OCI-LY7 (cell line): ENCODE results near the gene SNAPC2. TPM values are rescaled to one million over a fixed set of nuclear protein-coding genes. Genes with fewer than 3 reads are reported as not detected.
A peak's percentile ranks its signal among the peaks of the same experiment; 100 is the strongest.

Source experiments
- BruUV-seq: library from RNA; stranded (reverse); fragments of 400-500 nt; replicated peaks from 2 replicates; lab custom pipeline; 2021; lab: Mats Ljungman, UMichigan
- CTCF ChIA-PET: fragments of 300-600 bp; sonication (Branson Sonifier 250); formaldehyde crosslinking; loops from one replicate; lab custom pipeline; 2022; ENCODE audit warnings: antibody characterized with exemption; ENCODE audit not compliant: unreplicated experiment; lab: Charles Lee
- POLR2A ChIA-PET: fragments of 300-600 bp; sonication (Branson Sonifier 250); formaldehyde crosslinking; loops from one replicate; lab custom pipeline; 2022; ENCODE audit warnings: antibody characterized with exemption; lab: Charles Lee
- DNase-seq: peaks from one replicate; pipeline ENCODE4 v3.0.0-alpha.2; 2015; ENCODE audit warnings: low spot score
- H2AFZ ChIP-seq: fragments of 200-600 bp; sonication (generic), shearing (Covaris generic); 2 replicates; pipeline ENCODE4 v1.6.1; 2014; ENCODE audit warnings: mild to moderate bottlenecking, antibody characterized with exemption, low read length, moderate library complexity
- H3K27ac ChIP-seq: fragments of 200-600 bp; sonication (generic); 2 replicates; pipeline ENCODE4 v1.5.1; 2014; ENCODE audit warnings: mixed run types, low read depth, mild to moderate bottlenecking, moderate library complexity, low read length, inconsistent platforms; ENCODE audit not compliant: poor library complexity, severe bottlenecking
- H3K36me3 ChIP-seq: fragments of 200-600 bp; sonication (generic); 2 replicates; pipeline ENCODE4 v1.6.1; 2014; ENCODE audit warnings: mild to moderate bottlenecking, antibody characterized with exemption, low read length, moderate library complexity, mixed read lengths; ENCODE audit not compliant: insufficient read depth
- H3K4me1 ChIP-seq: fragments of 200-600 bp; sonication (generic); 2 replicates; pipeline ENCODE4 v1.5.1; 2014; ENCODE audit warnings: mild to moderate bottlenecking, low read length; ENCODE audit not compliant: insufficient read depth, poor library complexity, severe bottlenecking
- H3K4me2 ChIP-seq: fragments of 200-600 bp; sonication (generic); 2 replicates; pipeline ENCODE4 v1.6.1; 2014; ENCODE audit warnings: mild to moderate bottlenecking, low read length
- H3K4me3 ChIP-seq: fragments of 200-600 bp; sonication (generic); 2 replicates; pipeline ENCODE4 v1.5.1; 2014; ENCODE audit warnings: mild to moderate bottlenecking, low read depth, low read length; ENCODE audit not compliant: poor library complexity, severe bottlenecking
- H3K79me2 ChIP-seq: fragments of 200-600 bp; sonication (generic); 2 replicates; pipeline ENCODE4 v1.6.1; 2016; ENCODE audit warnings: low read depth, mild to moderate bottlenecking, low read length, moderate library complexity, mixed read lengths; ENCODE audit not compliant: insufficient read depth
- H3K9me2 ChIP-seq: fragments of 200-600 bp; sonication (generic); 2 replicates; pipeline ENCODE4 v1.6.1; 2016; ENCODE audit warnings: mild to moderate bottlenecking, low read length, mixed read lengths; ENCODE audit not compliant: insufficient read depth
- H3K9me3 ChIP-seq: fragments of 200-600 bp; sonication (generic); 2 replicates; pipeline ENCODE4 v1.6.1; 2014; ENCODE audit warnings: mild to moderate bottlenecking, mixed run types, low read length, mixed read lengths
- H4K20me1 ChIP-seq: fragments of 200-600 bp; sonication (generic); 2 replicates; pipeline ENCODE4 v1.6.1; 2014; ENCODE audit warnings: mild to moderate bottlenecking, antibody characterized with exemption, low read length, moderate library complexity, mixed read lengths; ENCODE audit not compliant: insufficient read depth
- EZH2phosphoT487 ChIP-seq: fragments of 200-600 bp; sonication (generic); IDR thresholded peaks from 2 replicates; pipeline ENCODE4 v1.6.1; 2018; ENCODE audit warnings: low read depth, borderline replicate concordance, mild to moderate bottlenecking, mixed run types, antibody characterized with exemption, low read length, moderate library complexity, mixed read lengths
- intact Hi-C: fragments of 100-400 bp; cut with micrococcal nuclease; formaldehyde crosslinking; loops from one replicate; pipeline ENCODE4 v1.10.0; 2022; ENCODE audit not compliant: unreplicated experiment
- total RNA-seq, 2 experiments: library from RNA; depleted of rRNA in 1 of 2; stranded (reverse); fragments of >200 nt in 1 of 2; shearing (Covaris generic) in 1 of 2; gene quantifications; 2 replicates each; pipeline ENCODE4 v1.2.3, GENCODE V29; 2014 to 2022
- TF ChIP-seq, protein P1 (sequence below): fragments of 200-600 bp; sonication (generic); conservative IDR thresholded peaks from 2 replicates; pipeline ENCODE4 v1.5.1; 2014; ENCODE audit warnings: mild to moderate bottlenecking, antibody characterized with exemption, low read length, moderate library complexity, mixed read lengths

Gene SNAPC2
- total RNA-seq, 2 experiments from 2014 or later, result 4.9 to 8.2 TPM

DNA sequence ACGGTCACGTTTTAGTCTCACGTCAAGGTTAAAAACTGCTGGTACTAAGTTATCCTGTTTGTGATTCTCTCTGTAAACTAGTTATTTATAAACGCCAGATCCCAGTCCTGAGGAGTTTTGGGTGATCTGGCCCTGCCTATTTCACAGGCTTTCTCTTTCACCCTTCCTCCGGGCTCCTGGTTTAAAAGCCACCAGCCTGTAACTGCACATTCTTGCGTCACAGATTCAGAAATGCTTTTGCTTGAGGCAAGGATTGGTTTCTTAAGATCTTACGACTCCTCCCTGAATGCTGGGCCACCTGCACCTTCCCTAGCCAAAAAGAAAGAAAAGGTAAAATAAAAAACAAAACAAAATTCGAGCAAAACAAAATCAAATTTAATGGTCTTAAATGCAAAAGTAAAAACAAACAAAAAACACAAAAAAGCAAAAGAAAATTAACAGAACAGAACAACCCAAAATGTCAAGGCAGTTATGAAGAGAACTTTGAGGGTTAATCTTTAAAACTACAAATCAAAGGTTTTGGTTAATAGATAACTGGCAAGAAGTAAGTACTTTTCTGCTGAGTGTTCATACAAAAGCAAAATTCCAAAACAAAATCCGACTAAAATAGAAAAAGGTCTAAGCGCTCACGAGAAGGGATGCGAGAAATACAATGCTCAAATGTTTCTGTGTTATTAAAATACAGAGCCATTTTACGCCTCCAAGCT lies 41.9 kb downstream of the SNAPC2 start:
- no peak overlapping the region for H3K4me3 ChIP-seq
- no peaks in the 10 kb centered on the region for H3K9me2 ChIP-seq
- intact Hi-C loops, result no loop called here
- no peaks in the 10 kb centered on the region for H3K4me1 ChIP-seq
- no peak overlapping the region for H3K27ac ChIP-seq
- DNase-seq, result no peak
- BruUV-seq, result no TSS peak
- H4K20me1 ChIP-seq, result no peaks in the 10 kb centered on the region
- POLR2A ChIA-PET, result no interaction called here
- H3K36me3 ChIP-seq, result peaks cover 89% of the 10 kb centered on the region
- no peak overlapping the region for H3K4me2 ChIP-seq
- CTCF ChIA-PET, result no interaction called here
- no peaks in the 10 kb centered on the region for H3K9me3 ChIP-seq
- TF ChIP-seq, protein P1, sequence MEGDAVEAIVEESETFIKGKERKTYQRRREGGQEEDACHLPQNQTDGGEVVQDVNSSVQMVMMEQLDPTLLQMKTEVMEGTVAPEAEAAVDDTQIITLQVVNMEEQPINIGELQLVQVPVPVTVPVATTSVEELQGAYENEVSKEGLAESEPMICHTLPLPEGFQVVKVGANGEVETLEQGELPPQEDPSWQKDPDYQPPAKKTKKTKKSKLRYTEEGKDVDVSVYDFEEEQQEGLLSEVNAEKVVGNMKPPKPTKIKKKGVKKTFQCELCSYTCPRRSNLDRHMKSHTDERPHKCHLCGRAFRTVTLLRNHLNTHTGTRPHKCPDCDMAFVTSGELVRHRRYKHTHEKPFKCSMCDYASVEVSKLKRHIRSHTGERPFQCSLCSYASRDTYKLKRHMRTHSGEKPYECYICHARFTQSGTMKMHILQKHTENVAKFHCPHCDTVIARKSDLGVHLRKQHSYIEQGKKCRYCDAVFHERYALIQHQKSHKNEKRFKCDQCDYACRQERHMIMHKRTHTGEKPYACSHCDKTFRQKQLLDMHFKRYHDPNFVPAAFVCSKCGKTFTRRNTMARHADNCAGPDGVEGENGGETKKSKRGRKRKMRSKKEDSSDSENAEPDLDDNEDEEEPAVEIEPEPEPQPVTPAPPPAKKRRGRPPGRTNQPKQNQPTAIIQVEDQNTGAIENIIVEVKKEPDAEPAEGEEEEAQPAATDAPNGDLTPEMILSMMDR, result no peak
- TF ChIP-seq EZH2phosphoT487, result no peak
- H2AFZ ChIP-seq, result no peak overlapping the region
- no peaks in the 10 kb centered on the region for H3K79me2 ChIP-seq

GRCh38 chr19:7962644-7963268 lies 42.6 kb downstream of the SNAPC2 start:
- H3K27ac ChIP-seq, result no peak overlapping the region
- no peaks in the 10 kb centered on the region for H3K79me2 ChIP-seq
- H4K20me1 ChIP-seq, result no peaks in the 10 kb centered on the region
- no peak for DNase-seq
- no peak overlapping the region for H2AFZ ChIP-seq
- no peaks in the 10 kb centered on the region for H3K9me2 ChIP-seq
- TSS peak; percentile 62 for BruUV-seq
- H3K4me1 ChIP-seq, result no peaks in the 10 kb centered on the region
- intact Hi-C loops, result no loop called here
- POLR2A ChIA-PET, result no interaction called here
- no peak overlapping the region for H3K4me3 ChIP-seq
- peaks cover 96% of the 10 kb centered on the region for H3K36me3 ChIP-seq
- no peaks in the 10 kb centered on the region for H3K9me3 ChIP-seq
- TF ChIP-seq EZH2phosphoT487, result no peak
- TF ChIP-seq, protein P1, result no peak
- no peak overlapping the region for H3K4me2 ChIP-seq
- CTCF ChIA-PET, result no interaction called here

DNA sequence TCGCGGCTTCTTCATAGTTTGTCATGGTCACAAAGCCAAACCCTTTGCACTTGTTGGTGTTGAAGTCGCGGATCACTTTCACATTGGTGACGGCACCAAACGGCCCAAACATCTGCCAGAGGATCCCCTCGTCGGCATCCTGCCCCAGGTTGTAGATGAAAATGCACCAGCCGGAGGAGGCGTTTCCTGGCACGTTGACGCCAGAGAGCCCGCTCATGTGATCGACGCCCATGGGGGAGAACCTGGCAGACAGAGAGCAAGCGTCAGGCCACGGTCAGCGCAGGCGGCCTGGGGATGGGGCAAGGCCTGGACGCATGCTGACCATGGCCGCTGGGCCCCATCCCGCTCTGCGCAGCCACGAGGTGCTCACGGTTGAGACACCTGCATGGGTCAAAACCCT lies 43.4 kb downstream of the SNAPC2 start:
- BruUV-seq, result no TSS peak
- CTCF ChIA-PET, result no interaction called here
- no peak overlapping the region for H3K4me2 ChIP-seq

More for the DNA sequence above, 43.4 kb downstream of the SNAPC2 start:
- no peak for DNase-seq
- TF ChIP-seq EZH2phosphoT487, result no peak
- TF ChIP-seq, protein P1, result no peak
- Histone ChIP-seq H3K4me3 (no peak overlapping the region), H3K27ac (no peak overlapping the region), H3K4me1 (no peaks in the 10 kb centered on the region), H4K20me1 (no peaks in the 10 kb centered on the region), H3K36me3 (peaks cover 97% of the 10 kb centered on the region), H3K9me2 (no peaks in the 10 kb centered on the region), H3K79me2 (no peaks in the 10 kb centered on the region), H3K9me3 (no peaks in the 10 kb centered on the region), H2AFZ (no peak overlapping the region)
- POLR2A ChIA-PET, result no interaction called here
- intact Hi-C loops, result no loop called here
